A172 (cell line): ENCODE data around the gene SPPL2A. TPM values are rescaled to one million over a fixed set of nuclear protein-coding genes. Genes with fewer than 3 reads are reported as not detected.

Source experiments
- DNase-seq: peaks from one replicate; pipeline ENCODE4 v3.0.0-alpha.2; 2015; ENCODE audit warnings: low spot score
- total RNA-seq: library from RNA; depleted of rRNA; stranded (reverse); fragments of >200 nt; shearing (Covaris generic); gene quantifications from 2 replicates; pipeline ENCODE4 v1.2.3, GENCODE V29; 2014; rRNA removed

SPPL2A gene
- total RNA-seq, 1 experiment from 2014 or later: 197 TPM

DNA sequence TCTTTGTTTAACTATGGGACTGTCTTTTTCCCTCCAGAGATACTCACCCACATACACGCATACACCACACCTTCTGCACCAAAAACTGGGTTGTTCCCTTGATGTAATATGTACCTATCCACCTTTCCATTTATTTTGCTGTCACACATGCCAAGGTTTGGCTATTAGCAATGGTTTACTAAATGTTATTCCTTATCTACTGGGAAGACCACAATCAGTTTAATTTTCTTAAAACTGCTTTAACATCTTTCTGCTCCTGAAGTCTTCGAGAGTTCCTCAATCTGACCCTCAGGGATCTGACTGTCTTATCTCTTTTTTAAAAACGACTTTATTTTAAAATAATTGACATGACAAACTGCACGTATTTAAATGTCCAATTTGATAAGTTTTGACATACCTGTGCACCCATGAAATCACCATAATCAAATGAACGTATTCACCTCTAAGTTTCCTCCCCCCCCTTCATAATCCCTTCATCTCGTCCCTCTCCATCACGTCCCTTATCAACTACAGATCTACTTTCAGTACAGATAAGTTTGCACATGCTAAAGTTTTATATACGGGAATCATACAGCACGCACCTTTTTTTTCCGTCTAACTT, 78.1 kb downstream of the SPPL2A start:
- no peak for DNase-seq

DNA sequence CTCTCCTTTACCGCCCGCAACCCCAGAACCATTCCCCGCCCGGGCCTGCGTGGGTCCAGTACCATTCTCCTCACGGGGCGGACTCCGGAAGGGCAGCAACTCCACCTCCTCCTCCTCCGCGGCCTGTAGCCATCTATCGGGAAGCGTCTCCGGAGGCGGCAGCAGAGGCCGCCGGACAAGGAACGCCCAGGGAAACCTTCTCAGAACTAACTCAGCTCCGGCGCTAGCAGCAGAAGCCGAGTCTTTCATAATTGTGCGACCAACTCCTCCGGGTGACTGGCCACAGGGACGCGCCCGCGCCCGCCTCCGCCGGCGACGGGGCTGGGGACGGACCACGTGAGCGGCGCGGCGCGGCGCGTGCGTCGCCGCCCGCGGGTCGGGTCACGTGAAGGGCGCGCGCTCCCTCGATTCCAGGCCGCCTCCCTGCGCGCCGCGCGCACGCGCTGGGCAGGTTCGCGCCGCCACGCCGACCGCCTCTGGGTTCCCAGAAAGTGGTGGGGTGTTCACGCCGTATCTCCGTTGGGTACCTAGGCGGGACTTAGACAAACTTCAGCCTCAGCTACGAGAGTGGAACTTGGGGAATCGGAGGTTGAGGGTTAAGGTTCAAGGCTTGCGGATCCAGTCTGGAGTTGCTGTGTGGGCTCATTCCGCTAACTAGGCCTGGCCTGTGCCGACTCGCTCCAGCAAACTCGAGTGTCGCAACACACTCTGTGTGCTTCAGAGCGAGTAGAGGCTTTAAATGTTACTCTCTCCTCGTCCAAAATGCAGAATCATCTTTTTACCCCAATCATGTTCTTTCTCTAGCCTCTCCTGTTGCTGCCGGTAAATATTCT, 78.8 kb downstream of the SPPL2A start, which contains the start of gene TRPM7:
TSS of gene TRPM7 (minus strand) at position 329 of the 833 bp plus-strand sequence. CDS start at position 65, 264 bp downstream.
- DNase-seq: peak; percentile 62

DNA sequence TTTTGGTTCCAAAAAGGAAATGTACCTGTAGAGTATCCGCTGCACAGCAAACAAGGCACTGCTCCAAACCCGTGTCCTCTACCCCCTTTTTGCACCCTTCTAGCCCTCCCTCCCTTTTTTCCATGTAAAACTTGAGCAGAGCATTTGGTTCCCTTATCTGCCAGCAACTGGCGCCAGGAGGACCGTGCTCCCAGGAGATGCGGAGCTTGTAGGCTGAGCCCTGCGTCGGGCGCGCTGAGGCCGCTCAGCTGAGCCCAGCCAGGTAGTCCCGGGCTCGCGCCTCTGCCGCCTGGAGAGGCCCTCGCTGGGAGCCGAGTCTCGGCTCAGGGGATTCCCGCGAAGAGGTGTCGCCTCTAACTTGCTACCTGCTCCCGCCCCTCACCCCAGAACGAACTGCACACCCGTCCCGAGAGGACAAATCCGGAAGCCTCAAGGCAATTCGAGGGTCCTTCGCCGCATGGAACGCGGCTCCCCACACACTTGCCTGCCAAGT, 79.5 kb downstream of the SPPL2A start:
- peak; percentile 32 for DNase-seq

DNA sequence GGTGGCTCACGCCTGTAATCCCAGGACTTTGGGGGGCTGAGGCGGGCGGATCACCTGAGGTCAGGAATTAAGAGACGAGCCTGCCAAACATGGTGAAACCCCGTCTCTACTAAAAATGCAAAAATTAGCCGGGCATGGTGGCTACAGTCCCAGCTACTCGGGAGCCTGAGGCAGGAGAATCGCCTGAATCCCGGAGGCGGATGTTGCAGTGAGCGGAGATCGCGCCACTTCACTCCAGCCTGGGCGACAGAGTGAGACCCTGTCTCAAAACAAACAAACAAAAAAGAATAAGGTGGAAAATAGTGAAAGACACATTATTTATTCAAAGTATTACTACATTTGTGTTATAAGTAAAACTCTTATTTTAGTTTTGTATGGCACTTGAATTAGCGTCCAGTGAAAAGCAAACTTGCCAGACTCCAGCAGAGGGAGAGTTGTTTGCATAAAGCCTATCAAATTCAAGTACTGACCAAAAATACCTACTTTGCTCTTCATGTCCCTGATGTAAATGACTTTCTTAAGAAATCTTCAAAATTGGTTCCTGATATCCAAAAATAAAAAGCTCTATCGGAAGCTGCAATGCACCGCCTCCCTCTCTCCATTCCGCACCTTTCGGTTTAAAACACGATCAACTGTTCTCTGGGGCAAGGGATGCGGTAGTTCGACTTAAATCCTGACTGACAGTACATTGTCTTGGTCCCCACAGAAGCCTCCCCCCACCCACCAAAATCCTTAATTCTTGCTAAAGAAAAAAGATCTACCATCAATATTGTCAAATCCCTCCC, 80.1 kb downstream of the SPPL2A start:
- no peak for DNase-seq

DNA sequence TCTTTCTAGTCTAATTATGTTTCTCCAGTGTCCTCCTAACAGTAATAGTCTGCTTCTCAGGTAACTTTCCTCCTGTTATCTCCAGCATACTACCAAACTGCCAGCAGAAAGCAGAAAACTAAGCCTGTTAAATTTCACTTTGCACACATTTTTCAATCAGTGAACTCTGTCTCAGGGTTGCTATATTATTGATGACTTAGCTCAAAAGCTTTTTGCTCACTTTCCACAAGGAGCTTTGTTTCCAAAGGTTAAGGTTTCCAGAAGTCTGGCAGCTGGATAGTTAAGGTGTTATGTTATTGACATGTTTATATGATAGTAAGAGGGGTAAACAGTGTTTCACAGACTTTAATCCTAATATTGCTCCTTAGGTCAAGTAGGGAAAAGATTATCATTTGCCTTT, 84.0 kb downstream of the SPPL2A start:
- no peak for DNase-seq

DNA sequence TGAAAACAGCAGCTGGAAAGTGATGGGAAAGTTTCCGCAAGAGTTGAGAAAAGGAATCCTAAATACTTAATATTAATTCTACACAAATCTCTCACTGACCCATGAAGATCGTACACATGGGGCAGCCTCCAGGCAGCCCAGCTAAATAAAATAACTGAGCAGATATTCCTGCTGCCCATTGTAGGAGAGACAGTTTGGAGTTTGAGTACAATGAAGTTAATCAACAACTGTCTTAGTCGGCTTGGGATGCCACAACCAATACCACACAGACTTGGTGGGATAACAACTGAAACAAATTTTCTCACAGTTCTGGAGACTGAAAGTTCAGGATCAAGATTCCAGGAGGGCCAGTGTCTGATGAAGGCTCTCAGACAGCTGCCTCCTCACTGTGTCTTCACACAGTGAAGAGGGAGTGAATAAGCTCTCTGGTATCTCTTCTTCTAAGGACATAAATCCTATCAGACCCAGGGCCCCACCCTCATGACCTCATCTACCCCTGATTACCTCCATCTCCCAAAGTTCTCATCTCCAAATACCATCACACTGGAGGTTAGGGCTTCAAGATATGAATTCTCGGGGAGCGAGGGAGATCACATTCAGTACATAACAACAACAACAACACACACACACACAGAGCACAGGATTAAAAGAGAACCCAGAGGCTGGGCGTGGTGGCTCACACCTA, 88.6 kb downstream of the SPPL2A start:
- peak; percentile 80 for DNase-seq

DNA sequence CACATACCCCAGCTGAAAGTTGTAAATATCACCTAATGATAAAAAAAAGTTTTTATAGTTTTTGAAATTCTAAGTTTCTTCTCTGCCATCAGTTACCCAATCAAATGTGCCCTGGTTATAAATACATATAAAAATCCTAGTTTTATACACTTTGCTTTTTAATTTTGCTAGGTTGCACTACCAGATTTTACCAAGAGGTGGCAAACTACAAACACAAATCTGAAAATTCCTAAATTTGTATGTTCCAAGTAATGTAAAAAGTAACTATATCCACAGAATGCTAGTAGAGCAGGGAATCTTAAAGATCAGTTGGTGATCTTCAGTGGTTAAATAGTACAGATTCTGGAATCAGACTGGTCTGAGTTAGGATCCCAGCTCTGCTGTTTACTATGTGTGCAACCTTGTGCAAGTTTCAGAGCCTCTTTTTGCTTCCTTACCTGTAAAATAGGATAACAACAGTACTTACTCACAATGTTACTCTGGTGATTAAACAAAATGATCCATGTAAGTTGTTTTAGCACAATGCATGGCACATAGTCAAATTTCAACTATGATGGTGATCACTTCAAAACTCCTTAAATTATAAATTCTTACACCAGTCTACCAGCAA, 89.9 kb downstream of the SPPL2A start:
- DNase-seq: no peak

DNA sequence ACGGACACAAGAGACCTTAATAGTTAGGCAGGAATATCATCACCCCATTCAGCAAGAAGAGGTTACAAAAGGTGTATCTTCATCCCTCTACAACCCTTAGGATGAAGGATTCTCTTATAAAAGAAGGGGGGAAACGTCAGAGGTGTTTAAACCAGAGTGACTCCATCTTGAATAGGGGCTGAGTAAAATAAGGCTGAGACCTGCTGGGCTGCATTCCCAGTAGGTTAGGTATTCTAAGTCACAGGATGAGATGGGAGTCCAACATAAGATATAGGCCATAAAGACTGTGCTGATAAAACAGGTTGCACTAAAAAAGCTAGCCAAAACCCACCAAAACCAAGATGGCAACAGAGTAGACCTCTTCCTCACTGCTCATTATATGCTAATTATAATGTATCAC, 95.4 kb downstream of the SPPL2A start:
- no peak for DNase-seq

DNA sequence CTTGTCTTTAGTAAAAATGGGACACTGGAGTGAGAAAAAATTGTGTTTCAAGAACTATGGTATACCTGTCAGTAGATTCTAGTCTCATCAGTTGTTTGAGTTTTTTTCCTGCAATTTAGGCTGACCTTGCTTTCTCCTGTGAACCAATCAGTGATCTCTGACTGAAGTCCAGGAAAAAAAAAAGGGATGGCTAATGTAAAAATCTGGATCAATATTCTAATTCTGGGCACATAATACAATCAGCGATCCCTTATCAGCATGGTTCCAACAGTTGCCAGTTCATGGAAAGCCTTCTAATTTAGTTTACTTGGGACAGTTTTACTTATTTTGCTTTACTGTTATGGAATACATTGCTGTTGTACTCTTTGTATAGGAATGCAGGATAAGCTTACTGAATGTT, 95.9 kb downstream of the SPPL2A start:
- DNase-seq: no peak

DNA sequence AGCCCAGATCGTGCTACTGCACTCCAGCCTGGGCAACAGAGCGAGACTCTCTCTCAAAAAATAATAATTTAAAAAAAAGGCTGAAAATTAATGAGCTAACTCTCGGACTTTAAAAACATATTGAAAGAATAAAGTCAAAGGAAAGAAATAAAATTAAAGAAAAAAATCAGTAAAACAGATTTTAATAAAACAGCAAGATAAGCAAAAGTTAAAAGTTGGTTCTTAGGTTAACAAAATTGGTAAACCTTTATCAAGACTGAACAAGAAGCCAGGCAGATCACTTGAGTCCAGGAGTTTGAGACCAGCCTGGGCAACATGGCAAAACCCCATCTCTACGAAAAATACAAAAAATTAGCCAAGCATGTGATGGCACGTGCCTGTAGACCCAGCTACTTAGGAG, 99.6 kb downstream of the SPPL2A start:
- DNase-seq: no peak

DNA sequence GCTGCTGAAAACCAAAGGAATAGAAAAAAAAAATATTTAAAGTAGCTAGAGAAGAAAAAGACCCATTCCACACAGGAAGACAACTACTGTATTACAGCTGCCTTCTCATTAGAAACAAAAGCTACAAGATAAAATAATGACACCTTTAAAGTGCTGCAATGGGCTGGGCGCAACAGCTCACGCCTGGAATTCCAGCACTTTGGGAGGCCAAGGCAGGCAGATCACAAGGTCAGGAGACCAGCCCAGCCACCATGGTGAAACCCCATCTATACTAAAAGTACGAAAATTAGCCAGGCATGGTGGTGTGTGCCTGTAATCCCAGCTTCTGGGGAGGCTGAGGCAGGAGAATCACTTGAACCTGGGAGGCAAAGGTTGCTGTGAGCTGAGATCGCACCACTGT, 110.0 kb downstream of the SPPL2A start:
- no peak for DNase-seq

DNA sequence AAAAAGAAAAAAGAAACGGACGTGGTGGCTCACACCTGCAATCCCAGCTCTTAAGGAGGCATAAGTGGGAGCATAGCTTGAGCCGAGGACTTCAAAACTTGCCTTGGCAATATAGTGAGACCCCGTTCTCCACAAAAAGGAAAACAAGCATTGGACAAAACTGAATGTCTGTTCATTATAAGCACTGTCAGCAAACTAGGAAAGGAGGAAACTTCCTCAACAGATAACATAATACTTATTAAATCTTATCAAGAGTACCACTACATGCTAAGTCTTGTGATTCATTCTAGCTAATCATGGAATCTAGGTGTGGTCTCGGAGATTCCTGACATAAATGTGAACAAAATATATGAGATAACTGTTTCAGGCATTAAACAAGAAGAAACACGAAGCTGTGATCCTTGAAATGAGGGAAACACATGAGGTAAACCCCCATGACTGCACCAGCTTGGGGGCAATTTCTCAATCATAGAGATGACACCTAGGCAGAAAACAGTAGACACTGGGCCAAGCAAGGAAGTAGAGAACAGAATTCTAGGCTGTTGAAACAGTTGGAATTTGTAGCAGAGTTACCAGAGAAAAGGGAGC, 112.3 kb downstream of the SPPL2A start:
- no peak for DNase-seq

DNA sequence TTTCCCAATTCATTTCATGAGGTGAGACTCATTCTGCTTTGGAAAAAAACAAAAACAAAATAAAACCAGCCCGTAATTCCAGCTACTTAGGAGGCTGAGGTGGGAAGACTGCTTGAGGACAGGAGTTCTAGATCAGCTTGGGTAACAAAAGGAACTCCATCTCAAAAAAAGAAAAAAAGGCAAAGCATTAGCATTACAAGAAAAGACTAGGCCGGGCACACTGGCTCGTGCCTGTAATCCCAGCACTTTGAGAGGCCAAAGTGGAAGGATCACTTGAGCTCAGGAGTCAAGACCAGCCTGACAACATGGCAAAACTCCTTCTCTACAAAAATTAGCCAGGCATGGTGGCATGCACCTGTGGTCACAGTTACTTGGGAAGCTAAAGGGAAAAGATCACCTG, 112.8 kb downstream of the SPPL2A start:
- DNase-seq: no peak

Other genes starting within 250 kb of the SPPL2A start
- not detected in 2 replicates for gene USP50, start 219.0 kb downstream of the SPPL2A start, total RNA-seq
- gene TRPM7, start 78.9 kb downstream of the SPPL2A start, total RNA-seq: 27.7 and 31.2 TPM in 2 replicates
- 14.5 and 16.3 TPM in 2 replicates for gene AP4E1, start 143.0 kb upstream of the SPPL2A start, total RNA-seq